HG02943 (cell line): ENCODE measurements around the gene TSPAN12.

Experiments used
- ATAC-seq: cut with Tn5 transposase; IDR thresholded peaks from one replicate; pipeline ENCODE4 v1.9.1; 2021; ENCODE audit warnings: mild to moderate bottlenecking, low read depth, moderate library complexity; ENCODE audit not compliant: unreplicated experiment

The TSPAN12 gene

DNA sequence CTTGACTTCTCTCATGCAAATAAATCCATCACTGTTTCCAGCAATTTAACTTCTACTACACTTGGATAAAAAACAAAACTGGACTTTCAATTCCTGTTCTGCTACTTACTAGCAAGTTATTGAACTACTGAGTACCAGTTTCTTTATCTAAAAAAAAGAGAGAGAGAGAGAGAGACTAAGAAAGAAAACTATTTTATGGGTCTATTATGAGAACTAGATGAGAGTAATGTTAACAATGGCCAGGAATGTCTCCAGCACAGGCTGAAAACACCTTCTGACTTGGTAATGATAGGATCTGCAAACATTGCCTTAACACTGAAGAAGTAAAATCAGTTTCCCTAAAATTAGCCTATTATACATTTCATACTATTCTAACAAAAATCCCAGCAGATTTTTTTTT, 5.2 kb downstream of the TSPAN12 start:
- ATAC-seq, result no peak

DNA sequence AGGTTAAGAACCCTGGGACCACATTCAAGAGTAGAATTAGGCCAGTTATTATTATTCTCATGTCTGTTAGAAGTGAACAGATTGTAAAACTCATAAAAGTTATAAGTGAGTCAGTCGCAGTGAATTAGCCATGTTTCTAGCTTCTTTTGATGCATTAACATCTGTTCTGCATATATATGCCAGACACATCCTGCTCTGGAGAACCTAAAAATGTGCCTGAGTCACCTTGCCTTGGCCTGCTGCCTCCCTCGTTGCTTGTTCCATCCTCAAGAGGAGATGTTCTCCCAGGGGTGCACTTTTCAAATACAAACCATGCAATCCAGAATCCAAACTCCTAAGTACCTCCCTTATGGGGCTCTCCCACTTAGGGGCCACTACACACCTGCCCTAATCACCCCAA, 14.8 kb downstream of the TSPAN12 start:
- ATAC-seq, result no peak

GRCh38 chr7:120842121-120842621, 15.8 kb downstream of the TSPAN12 start:
- no peak for ATAC-seq

DNA sequence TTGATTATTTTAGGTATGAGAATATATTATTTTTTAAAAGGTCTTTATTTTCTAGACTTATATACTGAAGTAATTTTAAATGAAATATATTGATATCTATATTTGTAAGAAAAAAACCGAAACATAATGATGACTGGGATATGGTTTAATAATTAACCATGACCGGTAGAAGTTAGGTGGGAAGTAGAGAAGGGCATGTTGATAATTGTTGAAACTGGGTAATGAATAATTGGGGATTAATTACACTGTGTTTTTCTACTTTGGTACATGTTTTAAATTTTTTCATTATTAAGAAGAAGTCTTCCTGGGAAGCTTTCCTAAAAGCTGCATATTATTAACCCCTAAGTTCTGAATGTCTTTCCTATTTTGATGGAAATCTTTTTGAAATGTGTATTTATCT, 16.3 kb downstream of the TSPAN12 start:
- no peak for ATAC-seq

GRCh38 chr7:120838281-120838682, 19.7 kb downstream of the TSPAN12 start:
- ATAC-seq, result peak; percentile 59

- peak; percentile 29 for ATAC-seq
These were observed 20.3 kb downstream of the TSPAN12 start for GRCh38 chr7:120837599-120837998.

DNA sequence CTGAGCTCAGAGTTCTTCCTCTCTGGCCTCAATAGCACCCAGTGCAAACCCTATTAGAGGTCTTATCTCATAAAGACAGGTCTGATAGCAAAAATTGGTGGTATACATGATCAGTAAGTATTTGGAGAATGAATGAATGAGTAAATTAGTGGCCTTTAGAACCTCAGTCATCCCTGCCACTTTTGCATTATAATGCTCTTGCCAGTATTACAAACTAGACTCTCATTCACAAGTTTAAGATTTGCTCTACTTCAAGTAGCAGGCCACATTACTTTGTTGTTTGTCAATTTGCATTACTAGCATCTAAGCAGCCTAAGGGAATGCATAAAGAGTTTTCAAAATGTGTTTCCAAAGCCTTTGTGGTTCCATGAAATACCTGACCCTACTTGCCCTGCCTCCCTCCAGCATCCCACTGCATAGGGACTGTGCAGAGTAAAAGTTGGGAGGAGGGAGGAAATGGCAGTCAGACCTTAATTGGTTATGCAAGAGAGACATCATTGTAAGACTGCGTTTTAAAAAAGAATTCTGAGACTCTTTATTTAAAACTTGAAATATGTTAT, 21.3 kb downstream of the TSPAN12 start:
- ATAC-seq, result no peak

DNA sequence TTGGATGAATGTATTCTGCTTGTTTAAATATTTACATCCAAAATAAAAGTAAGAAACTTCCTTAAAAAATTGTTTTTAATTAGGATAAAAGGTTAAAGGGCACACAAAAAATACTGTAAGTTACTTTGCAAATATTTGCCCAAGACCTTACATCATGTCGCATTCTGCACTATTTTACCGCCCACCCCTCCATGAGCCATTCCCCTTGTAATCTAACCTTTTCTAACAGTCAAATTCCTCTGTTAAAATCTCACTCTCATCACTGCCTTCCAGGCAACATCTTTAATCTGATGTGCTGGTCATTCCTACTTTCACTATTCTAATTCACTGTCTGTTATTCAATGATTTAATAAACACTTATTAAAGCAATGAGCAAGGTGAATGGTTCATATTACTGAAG, 23.2 kb downstream of the TSPAN12 start:
- no peak for ATAC-seq

GRCh38 chr7:120833546-120833945, 24.4 kb downstream of the TSPAN12 start:
- ATAC-seq, result no peak

DNA sequence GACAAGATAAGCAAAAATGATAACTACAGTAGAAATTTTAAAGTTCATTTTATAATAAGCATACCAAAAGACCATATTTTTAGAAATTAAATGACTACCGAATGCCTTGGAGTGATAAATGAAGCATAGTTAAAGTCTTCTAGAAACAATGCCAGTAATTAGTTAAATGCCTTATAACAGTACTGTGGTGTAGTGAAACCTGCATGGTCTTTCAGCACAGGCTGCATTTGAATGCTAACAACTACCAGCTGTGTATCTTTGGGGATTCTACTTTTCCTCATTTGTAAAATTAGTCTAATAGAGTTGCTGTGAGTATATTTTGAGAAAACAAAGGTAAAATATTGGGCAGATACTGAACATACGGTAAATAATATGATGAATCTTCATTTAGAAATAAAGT, 25.1 kb downstream of the TSPAN12 start:
- no peak for ATAC-seq

DNA sequence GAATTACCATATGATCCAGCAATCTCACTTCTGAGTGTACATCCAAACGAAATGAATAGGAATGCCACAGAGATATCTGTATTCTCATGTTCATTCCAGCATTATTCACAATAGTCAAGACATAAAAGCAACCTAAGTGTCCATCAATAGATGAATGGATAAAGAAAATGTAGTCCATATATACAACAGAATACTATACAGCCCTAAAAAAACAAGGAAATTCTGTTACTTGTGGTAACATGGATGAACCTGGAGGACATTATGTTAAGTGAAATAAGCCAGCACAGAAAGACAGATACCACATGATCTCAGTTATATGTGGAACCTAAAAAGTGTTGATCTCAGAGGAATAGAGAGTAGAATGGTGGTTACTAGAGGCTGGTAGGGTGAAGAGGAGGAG, 26.7 kb downstream of the TSPAN12 start:
- no peak for ATAC-seq

DNA sequence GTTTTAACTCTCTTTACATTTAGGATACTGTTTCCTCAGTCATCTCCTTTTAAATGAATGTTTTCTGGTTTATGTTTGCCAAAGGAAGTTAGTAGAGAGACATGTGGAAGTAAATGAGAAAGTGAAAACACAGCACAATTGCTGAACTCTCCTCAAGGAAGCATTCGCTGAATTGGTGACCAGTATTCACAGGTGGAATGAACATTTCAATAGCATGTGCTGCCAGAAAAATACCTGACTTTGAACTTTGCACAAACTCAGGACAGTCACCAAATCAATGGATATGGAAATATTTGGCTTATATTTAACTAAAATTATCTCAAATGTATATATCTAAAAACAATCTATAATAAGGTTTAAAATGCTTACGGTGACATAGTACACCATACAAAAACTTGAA, 28.5 kb downstream of the TSPAN12 start:
- no peak for ATAC-seq

GRCh38 chr7:120828528-120828927, 29.4 kb downstream of the TSPAN12 start:
- no peak for ATAC-seq

- ATAC-seq, result no peak
These were observed 30.4 kb downstream of the TSPAN12 start for GRCh38 chr7:120827371-120828118.

GRCh38 chr7:120825576-120825975, 32.4 kb downstream of the TSPAN12 start:
- no peak for ATAC-seq

DNA sequence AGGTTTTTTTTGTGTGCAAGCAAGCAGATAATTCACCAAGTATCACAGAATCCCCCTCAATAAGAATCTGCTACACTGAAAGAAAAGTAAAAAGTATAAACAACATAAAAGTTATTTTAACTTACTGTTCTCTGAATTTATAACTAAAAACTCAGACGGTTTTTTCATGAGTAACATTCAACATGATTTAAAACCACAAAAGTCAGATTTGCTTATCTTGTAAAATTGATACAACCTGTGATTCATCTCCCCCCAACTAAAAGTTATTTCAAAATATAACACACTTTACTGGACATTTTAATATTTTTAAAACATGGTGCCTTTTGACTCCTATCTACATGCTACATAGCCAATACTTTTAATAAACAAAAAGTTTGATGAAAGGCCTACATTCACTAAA, 32.8 kb downstream of the TSPAN12 start:
- ATAC-seq, result no peak

DNA sequence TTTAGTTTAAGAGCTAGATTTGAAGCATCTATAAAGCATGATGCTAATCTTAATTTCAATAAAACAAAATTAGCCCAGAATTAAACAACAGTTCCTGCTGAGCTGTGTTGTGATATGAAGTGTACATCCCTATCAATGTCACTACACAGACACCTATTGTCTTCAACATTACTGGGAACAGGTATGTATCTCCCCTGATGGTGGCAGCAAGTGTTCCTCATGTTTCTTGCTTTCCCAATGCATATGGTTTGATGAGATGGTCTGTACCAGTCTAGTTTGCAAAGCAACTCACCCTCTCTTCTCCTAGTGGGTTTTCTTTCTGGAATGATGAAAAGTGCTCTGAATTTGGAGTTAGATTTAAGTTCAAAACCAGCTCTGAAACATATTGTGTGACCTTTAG, 38.1 kb downstream of the TSPAN12 start:
- no peak for ATAC-seq

- ATAC-seq, result no peak
These were observed 40.1 kb downstream of the TSPAN12 start for GRCh38 chr7:120817851-120818250.

- no peak for ATAC-seq
These were observed 43.5 kb downstream of the TSPAN12 start for GRCh38 chr7:120814253-120814939.

- ATAC-seq, result no peak
These were observed 44.2 kb downstream of the TSPAN12 start for GRCh38 chr7:120813546-120814252.

GRCh38 chr7:120813089-120813488, 44.9 kb downstream of the TSPAN12 start:
- ATAC-seq, result no peak
